ENCODE data around the gene MECP2. TPM values are rescaled to one million over a fixed set of nuclear protein-coding genes. Genes with fewer than 3 reads are reported as not detected.

Gene MECP2
- total and polyA plus RNA-seq, 2 of the 13 experiments (the other 11 are each of a cell fraction or from before 2014, with no cell fraction given): 7.9 to 18.1 TPM

- no peak overlapping the region for H2AFZ ChIP-seq (ENCODE audit: low read length)
- no peaks in the 10 kb centered on the region for H3K79me2 ChIP-seq (ENCODE audit: insufficient read depth, low read length)
- H3K4me1 ChIP-seq (ENCODE audit: insufficient read depth, low read length): no peaks in the 10 kb centered on the region
- no peak overlapping the region for H3K9ac ChIP-seq (ENCODE audit: insufficient read depth, low read depth, low read length)
- H3K4me2 ChIP-seq (ENCODE audit: low read depth, low read length): no peak overlapping the region
- no peaks in the 10 kb centered on the region for H3K9me3 ChIP-seq (ENCODE audit: low read length)
- ChIA-PET CTCF (ENCODE audit: low intra/inter-chr PET ratio, low total read pairs) (no interaction called here), POLR2A (interaction anchor here (1.4 kb wide), 1 partner anchor 10 kb away, joined by 5 read pairs; no protein-coding TSS in a partner anchor)
- no TSS peak for BruUV-seq (replicated peaks)
- H4K20me1 ChIP-seq (ENCODE audit: insufficient read depth, low read length): no peaks in the 10 kb centered on the region
- WGBS (ENCODE audit: low lambda C conversion rate): no CpG with 5 or more reads among the region's 5 CpGs
- no peak for ATAC-seq
- DNase-seq (ENCODE audit: low spot score): no peak
- intact Hi-C loops (cut with micrococcal nuclease; ENCODE audit: unreplicated experiment) (no loop called here), in situ Hi-C loops (cut with HindIII; ENCODE audit: extremely low pct_ligation_motif_present, low pct_unique_long_range_greater_than_20kb) (no loop called here)
- no peaks in the 10 kb centered on the region for H3K27me3 ChIP-seq (ENCODE audit: control insufficient read depth in 1 of 2, insufficient read depth in 2 of 2, low read length in 2 of 2)
- no peak for FAIRE-seq
- H3K36me3 ChIP-seq (replicated peaks in 1 of 2; ENCODE audit: control insufficient read depth in 1 of 2, insufficient read depth in 2 of 2, low read length in 2 of 2): no peaks in the 10 kb centered on the region
- H3K4me3 ChIP-seq (replicated peaks in 1 of 3; ENCODE audit: insufficient read depth in 1 of 3, low read depth in 2 of 3, low read length in 3 of 3): no peak overlapping the region
- H3K27ac ChIP-seq (ENCODE audit: extremely low read length, insufficient read depth, low read length): no peak overlapping the region
- TF ChIP-seq ZSCAN9 (CRISPR knock-in tag; IDR thresholded peaks at IDR 0.05; ENCODE audit: borderline replicate concordance) (no peak), SNRNP70 (IDR thresholded peaks at IDR 0.05; ENCODE audit: low read depth, low read length) (no peak), ZBTB39 (CRISPR knock-in tag; IDR thresholded peaks at IDR 0.05) (no peak), ETV6 (CRISPR knock-in tag; conservative IDR thresholded peaks at IDR 0.05) (no peak), MBNL3 (CRISPR knock-in tag; conservative IDR thresholded peaks at IDR 0.05) (no peak), NCOA2 (CRISPR knock-in tag; IDR thresholded peaks at IDR 0.05) (no peak), ZNF724P (CRISPR knock-in tag; IDR thresholded peaks at IDR 0.05; ENCODE audit: borderline replicate concordance) (no peak), PHF20 (CRISPR knock-in tag; IDR thresholded peaks at IDR 0.05) (no peak), HES4 (CRISPR knock-in tag; IDR thresholded peaks at IDR 0.05; ENCODE audit: borderline replicate concordance) (no peak), ZNF800 (CRISPR knock-in tag; IDR thresholded peaks at IDR 0.05) (no peak), ARID4A (CRISPR knock-in tag; IDR thresholded peaks at IDR 0.05; ENCODE audit: borderline replicate concordance) (no peak)
These were observed 97.5 kb downstream of the MECP2 start for GRCh38 chrX:154000051-154000450.
